NCI-H446 (cell line): Measurements from ENCODE around the gene UNC5B.

ENCODE experiments used
- DNase-seq, 2 experiments: peaks; one replicate each; lab custom pipeline; 2025; lab: John Stamatoyannopoulos, UW

The UNC5B gene

GRCh38 chr10:71344154-71344925 lies 132.0 kb downstream of the UNC5B start:
- DNase-seq, result no peak

GRCh38 chr10:71344993-71345480 lies 132.7 kb downstream of the UNC5B start:
- no peak for DNase-seq

GRCh38 chr10:71345694-71346093 lies 133.3 kb downstream of the UNC5B start:
- no peak for DNase-seq

- DNase-seq, result no peak
Observed at GRCh38 chr10:71346731-71347130, 134.4 kb downstream of the UNC5B start.

- DNase-seq, result no peak
Observed at GRCh38 chr10:71347587-71348395, 135.4 kb downstream of the UNC5B start.

GRCh38 chr10:71348850-71349249 lies 136.5 kb downstream of the UNC5B start:
- DNase-seq, result no peak

GRCh38 chr10:71349406-71349805 lies 137.0 kb downstream of the UNC5B start:
- no peak for DNase-seq

- no peak for DNase-seq
Observed at GRCh38 chr10:71351087-71351486, 138.7 kb downstream of the UNC5B start.

GRCh38 chr10:71351628-71352319 lies 139.4 kb downstream of the UNC5B start:
- no peak for DNase-seq
